ENCODE results near the gene APBA1.

The APBA1 gene

DNA sequence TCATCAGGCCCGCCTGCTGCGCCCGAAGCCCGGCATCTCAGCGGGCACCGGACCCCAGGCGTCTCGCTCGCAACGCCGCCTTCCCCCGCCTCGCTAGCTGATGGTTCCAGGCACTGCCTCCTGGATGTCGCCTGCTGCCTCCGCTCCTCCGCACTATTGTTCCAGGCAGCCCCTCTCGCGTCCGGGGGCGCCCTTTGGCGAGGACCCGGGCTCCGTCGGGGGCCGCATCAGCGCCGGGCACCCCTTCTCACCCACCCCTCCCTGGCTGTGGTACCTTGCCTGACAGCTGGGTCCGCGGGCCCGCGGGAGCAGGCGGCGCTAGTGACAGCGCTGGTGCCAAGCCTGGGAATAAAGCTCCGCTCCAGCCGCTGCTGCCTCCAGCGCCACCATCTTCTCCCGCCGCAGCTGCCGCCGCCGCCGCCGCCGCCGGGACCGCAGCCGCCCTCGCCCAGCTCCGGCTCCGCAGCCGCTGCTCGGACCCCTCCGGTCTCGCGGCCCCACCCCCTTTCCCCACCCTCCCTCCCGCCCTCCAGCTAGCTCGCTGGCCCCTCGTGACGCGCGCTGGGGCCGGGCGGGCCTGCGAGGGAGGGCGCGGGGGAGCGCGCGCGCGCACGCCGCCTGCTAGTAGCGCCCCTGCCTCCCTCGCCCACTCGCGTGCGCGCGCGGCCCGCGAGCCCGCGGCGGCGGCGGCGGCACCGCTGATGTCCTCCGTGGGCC, at the start of gene APBA1:
TSS of gene APBA1 (minus strand) at position 493 of the 717 bp plus-strand sequence.
- peak; percentile 91 for DNase-seq (ENCODE audit: low spot score)

DNA sequence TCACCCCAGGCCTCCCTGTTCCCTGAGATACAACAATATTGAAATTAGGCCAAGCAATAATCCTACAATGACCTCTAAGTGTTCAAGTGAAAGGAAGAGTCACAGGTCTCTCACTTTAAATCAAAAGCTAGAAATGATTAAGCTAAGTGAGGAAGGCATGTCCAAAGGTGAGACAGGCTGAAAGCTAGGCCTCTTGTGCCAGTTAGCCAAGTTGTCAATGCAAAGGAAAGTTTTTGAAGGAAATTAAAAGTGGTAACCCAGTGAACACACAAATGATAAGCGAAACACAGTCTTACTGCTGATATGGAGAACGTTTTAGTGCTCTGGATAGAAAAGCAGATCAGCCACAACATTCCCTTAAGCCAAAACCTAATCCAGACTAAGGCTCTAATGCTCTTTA, 47.8 kb upstream of the APBA1 start:
- no peak for DNase-seq (ENCODE audit: low spot score)

DNA sequence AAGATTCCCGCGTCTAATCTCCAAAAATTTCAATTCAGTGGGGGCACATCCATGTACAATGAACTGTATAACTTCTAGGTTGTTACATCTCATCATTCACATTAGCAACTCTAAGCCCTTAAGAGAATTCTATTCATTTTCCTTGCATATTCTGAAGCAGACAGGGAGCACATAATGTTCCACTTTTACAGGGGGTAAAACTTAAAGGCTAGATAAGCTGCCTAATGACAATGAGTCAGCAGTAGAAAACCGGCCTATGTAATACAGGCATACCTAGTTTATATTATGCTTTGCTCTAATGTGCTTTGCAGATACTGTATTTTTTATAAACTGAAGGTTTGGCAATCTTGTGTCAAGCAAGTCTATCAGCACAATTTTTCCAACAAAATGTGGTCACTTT, 47.2 kb upstream of the APBA1 start:
- no peak for DNase-seq (ENCODE audit: low spot score)

- no peak for DNase-seq (ENCODE audit: low spot score)
These were observed 46.0 kb upstream of the APBA1 start for GRCh38 chr9:69718218-69718617.

DNA sequence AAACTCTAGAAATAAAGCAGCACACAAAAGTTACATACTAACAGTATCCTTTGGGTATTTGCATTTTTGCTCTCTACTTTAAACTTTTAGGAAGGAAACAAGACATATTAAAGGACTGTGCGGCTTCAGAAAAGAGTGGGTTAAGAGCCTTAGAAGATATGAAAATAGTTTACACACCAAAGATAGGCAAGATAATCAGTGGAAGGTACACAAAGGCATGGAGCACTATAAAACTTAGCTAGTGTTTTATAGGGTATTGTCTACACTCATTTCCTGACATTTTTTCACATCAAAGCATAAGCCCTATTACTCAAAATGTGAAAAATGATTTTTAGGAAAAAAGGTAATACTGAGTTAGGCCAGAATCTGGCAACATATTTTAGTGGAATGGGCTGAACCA, 43.7 kb upstream of the APBA1 start:
- no peak for DNase-seq (ENCODE audit: low spot score)

GRCh38 chr9:69715096-69715495, 42.9 kb upstream of the APBA1 start:
- DNase-seq (ENCODE audit: low spot score): no peak

GRCh38 chr9:69697475-69697874, 25.3 kb upstream of the APBA1 start:
- no peak for DNase-seq (ENCODE audit: low spot score)

DNA sequence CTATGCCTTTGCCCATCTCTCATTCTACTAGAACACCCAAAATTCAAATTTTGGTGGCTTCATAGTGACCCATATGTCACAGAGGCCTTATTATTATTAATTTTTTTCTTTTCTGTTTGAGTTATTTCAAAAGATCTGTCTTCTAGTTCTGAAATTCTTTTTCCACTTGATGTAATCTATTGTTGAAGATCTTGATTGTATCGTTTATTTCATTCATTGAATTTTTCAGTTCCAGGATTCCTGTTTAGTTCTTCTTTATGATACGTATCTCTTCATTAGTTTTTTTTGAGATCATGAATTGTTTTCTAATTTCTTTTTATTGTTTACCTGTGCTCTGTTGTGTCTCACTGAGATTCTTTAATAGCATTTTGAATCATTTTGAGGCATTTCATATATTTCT, 24.6 kb upstream of the APBA1 start:
- DNase-seq (ENCODE audit: low spot score): no peak

GRCh38 chr9:69689991-69690538, 17.9 kb upstream of the APBA1 start:
- no peak for DNase-seq (ENCODE audit: low spot score)

GRCh38 chr9:69683927-69684326, 11.8 kb upstream of the APBA1 start:
- no peak for DNase-seq (ENCODE audit: low spot score)

GRCh38 chr9:69678843-69679538, 6.8 kb upstream of the APBA1 start:
- DNase-seq (ENCODE audit: low spot score): no peak

DNA sequence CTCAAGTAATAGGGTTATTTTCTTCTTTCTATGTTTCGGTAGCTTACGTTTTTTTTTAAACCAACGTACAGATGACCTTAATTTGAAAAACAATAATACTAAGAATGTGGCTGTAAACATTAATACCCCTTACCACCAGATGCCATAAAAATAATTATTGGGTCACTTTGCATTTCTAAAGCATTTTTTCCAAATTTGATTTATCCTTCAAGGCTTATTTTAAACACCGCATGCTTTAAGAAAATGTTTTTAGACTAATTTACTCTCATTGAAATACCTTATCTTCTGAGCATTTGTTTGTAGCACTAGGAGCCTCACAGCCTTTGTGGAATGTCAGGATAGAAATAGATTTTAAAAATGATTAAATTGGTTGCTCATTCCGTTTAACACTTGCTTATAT, 5.8 kb upstream of the APBA1 start:
- DNase-seq (ENCODE audit: low spot score): no peak

GRCh38 chr9:69675563-69675962, 3.4 kb upstream of the APBA1 start:
- DNase-seq (ENCODE audit: low spot score): no peak

GRCh38 chr9:69674716-69675438, 2.7 kb upstream of the APBA1 start:
- no peak for DNase-seq (ENCODE audit: low spot score)

- DNase-seq (ENCODE audit: low spot score): no peak
These were observed 2.0 kb upstream of the APBA1 start for GRCh38 chr9:69674112-69674685.

DNA sequence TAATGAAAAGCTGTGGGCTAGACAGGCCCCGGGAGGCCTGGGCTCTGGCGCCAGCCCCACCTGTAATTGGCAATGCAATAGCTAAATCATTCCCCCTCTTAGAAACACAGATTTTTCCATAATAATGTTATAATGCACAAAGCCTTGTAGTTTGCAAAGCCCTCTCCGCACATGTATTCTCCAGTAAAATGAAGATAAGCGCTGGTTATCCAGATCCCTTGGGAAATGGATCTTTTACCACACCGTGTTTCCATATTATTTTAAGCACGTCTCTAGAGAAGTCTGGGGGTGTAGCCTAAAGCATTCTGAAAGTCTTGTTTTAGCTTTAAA, 1.1 kb upstream of the APBA1 start:
- no peak for DNase-seq (ENCODE audit: low spot score)

DNA sequence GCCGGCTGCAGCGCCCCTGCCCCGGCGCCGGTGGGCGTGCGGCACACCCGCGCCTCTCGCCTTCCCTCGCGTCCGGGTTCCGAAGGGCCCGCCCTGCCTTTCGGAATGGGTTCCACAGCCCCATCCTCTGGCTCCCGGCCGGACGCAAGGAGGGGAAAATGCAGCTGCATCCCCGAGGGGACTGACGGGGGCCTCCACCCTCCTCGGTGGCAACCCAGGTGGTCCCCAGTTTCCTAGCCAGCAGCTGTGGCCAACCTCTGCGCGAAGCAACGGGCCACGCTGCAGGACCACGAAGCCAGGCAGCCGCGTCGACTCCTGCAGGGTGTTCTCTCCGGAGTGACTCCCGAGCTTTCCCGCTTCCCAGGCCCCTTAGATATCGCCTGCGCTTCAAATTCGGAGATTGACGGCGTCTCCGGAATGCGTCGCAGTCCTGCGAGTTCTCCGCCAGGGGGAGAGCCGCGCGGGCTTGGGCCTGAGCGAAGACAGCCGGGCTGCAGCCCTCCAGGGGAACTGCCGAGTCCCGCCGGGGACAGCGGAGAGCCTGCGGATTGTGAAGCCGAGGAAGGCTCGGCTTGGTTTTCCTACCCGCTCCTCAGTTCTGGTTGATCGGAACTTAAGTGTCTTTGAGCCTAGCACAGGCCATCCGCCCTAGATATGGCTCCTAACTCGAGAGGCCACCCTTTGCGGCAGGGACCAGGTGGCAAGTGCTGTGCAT, 582 bp upstream of the APBA1 start:
- peak; percentile 89 for DNase-seq (ENCODE audit: low spot score)

DNA sequence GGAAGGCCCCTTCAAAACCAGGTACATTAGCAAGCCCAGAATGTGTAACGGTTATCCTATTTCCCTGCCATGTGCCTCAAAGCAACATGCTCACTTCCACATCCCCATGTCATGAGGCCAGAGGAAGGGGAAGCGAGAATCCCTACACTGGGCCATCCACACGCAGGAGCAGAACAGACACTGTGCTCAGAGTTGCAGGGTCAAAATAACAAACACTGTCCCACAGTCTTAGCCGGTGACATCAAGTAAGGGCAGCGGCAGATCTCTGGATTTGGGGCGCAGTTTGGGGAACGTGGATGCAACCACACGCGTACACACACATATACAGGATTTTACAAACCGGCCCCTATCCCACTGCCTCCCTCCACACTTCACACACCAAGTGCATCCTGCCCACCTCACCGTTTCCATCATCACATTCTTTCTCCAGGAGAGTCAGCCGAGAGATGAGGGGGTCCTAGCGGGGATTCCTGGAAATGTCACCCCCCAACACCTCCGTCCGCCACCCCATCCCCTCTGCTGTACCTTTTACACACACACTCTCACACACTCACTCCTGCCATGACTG, 776 bp downstream of the APBA1 start:
- peak; percentile 52 for DNase-seq (ENCODE audit: low spot score)

- DNase-seq (ENCODE audit: low spot score): no peak
These were observed 4.9 kb downstream of the APBA1 start for GRCh38 chr9:69667306-69667705.

- DNase-seq (ENCODE audit: low spot score): no peak
These were observed 11.9 kb downstream of the APBA1 start for GRCh38 chr9:69660304-69660703.

DNA sequence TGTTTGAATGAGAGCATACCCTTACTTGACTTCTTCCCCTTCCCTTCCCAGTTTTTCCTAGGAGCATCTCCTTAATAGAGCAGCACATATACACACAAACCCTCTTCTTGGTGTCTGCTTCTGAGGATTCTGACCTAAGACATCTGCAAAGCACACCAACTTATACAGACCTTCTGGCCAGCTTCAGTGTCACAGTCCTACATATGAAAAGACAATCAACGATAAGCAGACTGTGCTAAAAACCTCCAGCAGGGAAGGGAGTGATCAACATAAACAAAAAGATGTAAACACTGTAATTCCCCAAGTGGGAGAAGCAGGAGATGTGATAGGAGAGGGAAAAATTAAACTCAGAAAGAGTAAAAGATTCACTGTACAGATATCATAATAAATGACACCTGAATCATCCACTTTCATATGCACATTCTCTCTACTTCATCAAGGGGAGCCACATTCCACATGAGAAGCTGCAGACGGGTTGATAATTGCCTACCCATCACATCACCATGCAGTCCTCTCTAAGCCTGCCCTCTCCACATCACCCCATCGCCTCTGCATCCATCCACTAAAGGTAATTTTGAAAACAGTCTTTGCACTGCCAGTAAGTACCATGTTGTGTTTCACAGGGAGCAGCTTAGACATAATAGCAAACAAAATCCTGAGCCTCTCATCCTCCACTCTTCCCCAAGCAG, 13.0 kb downstream of the APBA1 start:
- DNase-seq (ENCODE audit: low spot score): no peak

Data from putamen (tissue), 1 donor.